GF-D8 (cell line): ENCODE measurements around the gene COLEC12.

ENCODE experiments used
- DNase-seq: peaks from one replicate; lab custom pipeline; 2025; lab: John Stamatoyannopoulos, UW

Gene COLEC12

DNA sequence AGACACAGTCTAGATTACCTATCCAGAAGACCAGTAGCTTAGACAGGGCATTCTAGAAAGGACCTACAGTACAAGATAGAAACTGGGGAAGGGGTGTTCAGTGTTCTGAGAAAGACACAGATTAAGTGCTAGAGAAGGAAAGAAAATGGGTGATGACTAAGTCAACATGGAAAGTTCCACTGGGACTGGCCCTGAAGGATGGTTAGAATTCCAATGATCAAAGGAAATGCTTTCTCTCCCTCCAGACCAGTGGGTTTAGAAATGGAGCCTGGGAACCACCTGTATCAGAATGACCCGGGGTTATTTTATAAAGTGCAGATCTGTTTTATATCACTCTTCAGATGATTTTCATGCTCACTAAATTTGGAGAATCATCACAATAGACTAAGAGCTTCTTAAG is 5.8 kb upstream of the COLEC12 start:
- DNase-seq = no peak

DNA sequence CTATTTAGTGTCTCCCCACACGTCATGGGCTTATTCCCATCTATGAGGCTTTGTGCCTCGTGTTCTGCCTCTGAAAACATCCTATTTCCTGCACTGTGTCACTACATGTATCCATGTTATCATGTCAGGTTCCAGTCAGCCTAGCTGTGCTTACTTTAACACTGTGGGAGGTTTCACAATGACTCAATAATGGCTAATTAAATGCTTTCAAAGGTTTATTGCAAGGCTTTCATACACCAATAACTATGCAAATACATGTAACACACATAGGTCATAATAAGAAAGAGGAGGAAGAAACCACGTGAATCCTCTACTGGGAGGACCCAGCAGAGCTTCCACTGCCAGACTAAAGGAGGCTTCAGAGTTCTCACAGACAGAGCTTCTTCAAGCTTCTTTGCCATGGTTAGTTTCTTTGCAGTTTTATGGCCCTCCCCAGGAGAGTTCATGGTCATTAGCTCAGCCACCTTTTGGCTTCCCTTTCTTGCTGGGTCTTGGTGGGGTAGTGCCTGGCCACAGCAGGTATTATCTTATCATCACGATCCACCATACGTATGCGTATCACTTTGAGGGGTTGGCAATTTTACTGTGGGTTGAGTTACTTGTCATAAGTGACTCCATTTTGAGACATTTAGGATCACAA is 5.1 kb upstream of the COLEC12 start:
- no peak for DNase-seq

DNA sequence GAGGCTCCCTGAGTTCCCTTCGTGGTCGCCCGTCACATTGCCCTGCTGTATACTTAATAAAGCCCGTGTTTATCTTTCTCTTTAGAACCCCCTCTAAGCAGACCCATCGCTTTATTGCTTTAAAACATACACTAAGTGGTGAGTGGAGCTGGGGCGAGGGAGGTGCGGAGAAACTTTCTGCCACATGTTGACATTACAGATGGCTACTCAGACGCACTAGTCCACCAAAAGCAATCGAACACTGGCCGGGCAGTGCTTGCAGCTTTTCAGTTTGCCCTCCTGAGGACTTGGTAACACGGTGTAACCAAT is 859 bp upstream of the COLEC12 start:
- no peak for DNase-seq

DNA sequence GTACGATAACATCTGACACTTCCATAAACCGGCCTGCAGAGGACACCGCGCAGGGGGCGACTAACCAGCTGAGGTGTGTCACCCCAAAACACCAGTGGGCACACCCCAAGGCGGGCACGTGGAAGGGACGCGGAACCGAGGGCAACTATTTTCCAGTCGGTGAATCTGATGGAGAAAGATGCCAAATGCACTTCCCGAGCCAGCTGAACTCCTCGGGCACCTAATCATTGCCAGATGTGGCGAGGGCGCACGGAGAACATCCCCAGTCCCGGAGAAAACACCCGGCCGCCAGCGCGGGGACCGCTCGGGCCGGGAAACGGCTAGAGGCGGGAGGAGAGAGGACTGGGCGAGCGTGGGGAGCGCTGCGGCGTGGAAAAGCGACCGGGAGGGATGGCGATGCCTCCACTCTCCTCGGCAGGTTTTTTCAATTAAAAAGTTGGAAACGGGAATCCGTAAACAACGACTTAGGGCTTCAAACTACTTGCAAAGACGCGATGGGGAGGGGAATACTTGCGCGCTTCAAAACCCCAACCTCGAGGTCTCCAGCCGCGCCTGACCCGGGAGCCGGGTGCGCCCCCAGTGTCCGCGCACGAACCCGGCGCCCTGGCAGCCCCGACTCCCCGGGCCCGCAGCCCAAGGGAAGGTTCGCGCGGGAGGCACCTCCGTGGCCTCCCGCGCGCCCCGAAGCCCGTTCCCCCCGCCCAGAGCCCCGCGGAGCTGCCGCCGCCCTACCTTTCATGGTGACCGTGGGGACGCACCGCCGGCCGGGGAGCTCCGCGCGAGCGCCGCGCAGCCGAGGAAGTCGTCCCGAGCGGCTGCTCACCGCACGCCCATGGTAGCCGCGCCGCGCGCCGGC is 497 bp downstream of the COLEC12 start:
- no peak for DNase-seq

DNA sequence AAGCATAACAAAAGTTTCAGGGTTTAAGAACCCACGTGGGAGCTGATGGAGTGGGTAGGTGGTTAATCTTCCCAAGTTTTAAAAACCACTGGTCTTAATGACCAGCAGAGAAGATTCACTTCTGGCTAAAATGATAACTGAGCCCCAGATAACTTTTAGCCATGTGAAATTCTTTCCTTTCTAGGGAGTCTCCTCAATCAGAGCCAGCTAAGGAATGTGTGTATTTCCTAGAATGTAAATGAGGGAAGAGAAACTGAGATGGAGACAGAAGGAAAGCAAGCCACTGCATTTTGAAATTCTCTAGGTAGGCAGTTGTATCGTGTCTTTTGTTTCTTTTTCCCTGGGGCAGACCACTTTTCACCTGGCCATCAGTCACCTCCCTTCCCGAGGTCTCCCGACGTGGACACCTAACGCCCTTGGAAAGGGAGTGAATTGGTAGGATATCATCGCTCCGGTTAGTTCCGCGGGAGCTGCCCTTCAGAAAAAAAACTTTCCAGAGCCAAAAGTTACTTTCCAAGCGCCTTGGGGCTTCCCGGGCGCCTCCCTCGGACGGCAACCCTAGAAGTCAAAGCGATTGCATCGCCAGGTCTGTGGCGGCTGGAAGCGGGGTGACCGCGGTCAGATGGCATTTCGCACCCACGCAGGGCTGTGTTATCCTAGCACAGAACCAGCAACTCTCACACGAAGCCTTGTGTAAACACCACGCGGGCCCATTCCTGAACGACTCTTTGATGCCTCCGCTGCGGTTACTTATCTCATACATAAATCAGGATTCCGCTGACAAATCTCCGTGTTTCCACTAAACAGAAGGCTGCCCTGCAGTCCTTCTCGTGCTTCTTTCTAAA is 1.3 kb downstream of the COLEC12 start:
- DNase-seq = no peak

DNA sequence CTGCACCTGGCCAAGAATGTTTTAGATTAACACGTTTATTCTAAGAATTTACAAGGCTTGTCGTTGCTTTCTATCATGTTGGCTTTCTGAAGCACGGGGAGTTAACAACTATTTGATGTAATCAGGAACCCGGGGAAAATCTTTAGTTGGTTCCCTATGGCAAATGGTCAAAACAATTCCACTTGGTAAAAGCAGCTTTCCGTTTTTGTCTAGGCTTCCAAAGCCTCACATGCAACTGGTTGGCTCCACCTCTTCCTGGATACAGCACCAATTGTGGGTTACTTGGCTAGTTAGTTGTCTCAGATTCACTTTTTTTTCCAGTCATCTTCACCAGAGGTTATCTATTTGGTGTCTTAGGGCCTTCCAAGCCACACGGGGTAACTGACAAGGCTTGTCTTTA is 2.8 kb downstream of the COLEC12 start:
- no peak for DNase-seq

DNA sequence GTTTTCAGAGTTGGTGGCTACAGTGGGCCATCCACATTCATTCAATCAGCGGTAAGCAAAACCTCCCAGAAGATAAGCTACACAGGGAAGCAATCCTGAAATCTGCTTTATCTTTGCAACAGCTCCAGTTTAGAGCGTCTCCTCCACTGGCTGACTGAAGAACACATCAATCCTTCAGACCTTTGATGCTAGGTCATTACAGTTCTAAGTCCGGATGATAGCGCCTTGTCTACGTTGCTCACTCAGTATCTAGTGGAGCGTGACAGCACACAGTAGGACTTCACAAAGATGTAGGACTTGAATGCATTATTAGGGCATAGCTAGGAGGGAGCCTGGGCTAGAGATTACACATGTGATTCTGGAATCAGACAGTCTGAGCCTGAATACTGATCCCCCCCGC is 5.0 kb downstream of the COLEC12 start:
- DNase-seq = no peak

DNA sequence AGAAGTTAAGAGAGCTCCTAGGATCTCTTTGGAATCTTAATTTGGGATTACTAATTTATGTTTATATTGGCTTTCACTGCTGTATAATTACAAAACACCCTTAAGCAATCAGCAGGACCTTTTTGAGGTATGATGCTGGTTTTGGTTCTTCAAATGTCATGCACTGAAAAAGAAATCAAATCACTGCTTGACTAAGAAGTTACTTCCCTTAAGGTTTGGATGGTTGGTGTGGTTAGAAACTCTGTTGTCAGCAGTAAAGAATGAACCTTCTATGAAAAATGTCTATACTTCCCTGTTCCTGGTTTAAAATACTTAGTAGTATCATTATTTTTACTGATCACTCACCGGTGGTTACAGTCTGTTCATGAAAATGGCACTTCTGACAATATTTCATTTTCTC is 5.5 kb downstream of the COLEC12 start:
- DNase-seq = no peak

DNA sequence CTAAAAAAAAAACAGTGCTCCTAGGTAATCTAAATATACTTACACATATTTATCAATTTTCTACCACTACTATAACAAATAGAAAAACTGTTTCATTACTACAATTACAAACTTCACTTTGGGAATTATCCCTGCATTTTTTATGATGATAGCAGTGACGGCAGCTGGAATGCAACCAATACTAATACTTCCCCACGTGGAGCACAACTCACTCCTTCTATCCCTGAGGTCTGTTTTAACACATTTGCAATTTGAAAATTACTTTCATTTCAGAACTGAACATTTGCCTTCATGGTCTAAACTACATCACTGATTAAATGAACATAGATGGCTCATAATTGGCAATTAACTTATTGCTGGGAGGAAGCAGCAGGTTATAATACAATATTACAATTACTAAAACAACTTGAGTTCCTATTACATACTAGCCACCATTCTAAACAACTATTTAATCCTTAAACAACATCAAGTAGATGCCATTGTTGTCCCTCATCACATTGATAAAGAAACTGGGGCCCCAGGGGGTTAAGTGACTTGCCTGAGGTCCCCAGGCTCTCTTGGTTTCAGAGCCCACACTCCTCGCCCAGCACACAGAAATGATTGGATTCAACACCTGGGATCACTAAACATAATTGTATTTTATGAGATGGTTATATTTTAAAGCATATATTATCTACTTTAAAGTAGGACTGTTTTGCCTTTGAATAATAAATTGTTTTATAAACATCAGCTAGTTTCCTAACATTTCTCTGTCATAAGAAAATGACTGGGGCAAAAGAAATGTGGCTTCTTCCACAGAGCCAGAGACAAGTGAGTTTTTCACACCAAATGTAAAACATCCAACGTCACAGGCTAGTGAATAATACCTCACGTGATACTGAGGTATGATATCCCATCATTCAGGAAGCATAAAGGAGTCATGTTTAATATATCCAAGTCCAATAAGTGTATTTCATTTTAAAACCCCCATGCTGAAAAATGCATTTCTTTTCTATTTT is 6.2 kb downstream of the COLEC12 start:
- DNase-seq = no peak

DNA sequence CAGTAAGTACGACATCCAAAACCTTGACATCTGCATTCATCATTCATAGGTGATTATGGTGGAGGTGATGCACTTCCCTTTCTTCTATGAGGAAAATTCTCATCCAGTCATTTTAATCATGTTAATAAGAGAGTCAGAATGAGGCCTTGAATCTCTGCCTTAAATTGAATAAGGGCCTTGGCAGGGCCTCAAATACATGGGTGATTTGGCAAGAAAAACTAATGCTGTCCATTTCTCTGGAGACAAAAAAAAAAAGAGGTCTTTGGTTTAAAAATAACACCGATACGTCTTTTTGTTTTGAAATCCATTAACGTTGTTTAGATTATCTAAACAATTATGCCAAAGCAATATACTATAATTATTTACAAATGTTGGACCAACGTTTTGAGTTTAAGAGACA is 8.1 kb downstream of the COLEC12 start:
- no peak for DNase-seq

DNA sequence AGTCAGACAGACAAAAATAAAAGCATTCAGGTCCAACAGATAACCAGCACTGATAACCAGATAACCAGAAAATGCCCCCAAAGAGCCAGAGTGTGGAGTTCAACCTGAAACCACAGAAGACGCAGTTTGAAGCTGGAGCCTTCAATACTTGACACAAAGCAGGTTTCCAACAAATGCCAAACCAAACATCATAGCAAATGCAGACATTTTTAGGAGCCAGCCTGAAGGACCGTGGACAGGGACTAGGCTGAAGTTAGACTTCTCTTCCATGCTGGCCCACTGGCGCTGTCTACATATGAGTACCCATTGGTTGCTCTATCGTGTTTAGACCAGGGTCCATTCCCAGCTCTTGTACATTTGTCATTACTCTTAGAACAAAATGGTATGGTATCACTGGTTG is 9.9 kb downstream of the COLEC12 start:
- DNase-seq = no peak

DNA sequence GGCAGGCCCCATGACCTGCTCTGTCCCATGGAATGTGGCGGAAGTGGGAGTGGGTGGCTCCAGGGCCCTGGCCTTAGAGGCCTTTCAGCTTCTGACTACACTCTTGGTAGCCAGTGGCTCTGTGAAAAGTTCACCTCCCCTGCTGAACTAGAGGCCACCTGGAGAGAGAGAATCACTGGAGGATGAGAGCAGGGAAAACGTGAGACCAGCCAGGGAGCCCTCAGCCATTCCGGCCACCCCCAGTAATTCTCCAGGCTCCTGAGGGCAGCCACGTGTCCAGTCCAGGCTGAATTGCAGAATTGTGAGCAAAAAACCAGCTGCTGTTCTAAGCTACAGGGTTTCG is 10.5 kb downstream of the COLEC12 start:
- no peak for DNase-seq

DNA sequence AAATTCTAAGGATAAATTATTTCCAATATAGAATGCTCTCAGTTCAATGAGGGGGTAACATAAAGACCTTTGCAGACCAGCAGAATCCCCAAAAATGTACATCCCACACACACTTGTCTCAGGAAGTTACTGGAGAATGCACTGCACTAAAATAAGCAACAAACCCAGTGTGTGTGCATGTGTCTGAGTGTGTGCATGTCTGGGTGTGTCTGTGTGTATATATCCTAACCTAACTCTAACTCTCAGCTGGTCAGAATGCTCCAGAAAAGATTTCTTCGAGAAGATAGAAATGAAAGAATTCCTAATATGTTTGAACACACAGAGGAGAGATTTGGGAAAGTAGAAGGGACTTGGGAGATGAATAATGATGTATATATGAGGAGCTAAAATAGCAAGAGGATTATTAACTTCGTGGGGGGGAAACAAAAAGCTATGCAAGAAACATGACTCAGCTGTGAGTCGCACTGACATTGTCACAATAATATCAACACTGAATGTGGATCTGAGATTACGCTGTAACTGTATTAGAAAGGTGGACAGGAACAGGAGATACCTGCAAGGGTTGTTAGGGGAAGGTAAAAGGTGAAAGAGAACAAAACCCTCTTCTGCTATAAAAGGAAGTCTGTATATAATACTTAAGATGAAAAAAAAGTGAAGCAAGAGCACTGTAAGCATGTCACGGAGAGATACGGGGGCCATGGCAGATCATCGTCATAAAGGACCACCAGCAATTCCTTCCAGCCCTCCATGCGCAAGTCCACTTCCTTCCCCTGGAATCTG is 11.1 kb downstream of the COLEC12 start:
- no peak for DNase-seq

DNA sequence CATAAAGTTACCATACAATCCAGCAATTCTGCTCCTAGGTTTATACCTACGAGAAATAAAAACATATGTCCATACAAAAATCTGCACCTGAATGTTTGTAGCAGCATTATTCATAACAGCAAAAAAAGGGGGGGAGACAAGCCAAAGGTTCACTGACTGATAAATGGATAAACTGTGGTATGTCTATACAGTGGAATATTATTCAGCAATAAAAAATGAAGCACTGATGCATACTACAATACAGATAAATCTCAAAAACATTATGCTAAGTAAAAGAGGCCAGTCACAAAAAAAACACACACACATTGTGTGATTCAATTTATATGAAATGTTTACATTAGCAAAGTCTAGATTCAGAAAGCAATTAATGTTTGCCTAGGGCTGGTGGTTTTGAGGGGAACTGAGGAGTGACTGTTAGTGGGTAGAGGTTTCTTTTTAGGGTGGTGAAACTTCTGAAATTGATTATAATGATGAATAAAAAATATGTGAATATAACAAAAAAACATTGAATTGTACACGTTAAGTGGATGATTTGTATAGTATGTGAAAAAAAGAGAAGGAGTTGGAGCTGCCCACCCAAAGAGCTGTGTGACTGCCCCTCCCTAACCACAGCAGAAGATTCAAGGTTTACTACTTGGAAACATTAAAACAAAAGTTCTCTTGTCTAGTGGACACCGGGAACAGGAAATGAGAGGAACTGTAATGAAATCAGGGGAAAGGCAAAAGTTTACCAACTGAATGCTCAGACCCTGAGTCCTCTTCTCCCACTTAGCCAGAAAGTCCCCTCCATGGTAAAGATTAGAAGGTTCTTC is 13.4 kb downstream of the COLEC12 start:
- DNase-seq = no peak

DNA sequence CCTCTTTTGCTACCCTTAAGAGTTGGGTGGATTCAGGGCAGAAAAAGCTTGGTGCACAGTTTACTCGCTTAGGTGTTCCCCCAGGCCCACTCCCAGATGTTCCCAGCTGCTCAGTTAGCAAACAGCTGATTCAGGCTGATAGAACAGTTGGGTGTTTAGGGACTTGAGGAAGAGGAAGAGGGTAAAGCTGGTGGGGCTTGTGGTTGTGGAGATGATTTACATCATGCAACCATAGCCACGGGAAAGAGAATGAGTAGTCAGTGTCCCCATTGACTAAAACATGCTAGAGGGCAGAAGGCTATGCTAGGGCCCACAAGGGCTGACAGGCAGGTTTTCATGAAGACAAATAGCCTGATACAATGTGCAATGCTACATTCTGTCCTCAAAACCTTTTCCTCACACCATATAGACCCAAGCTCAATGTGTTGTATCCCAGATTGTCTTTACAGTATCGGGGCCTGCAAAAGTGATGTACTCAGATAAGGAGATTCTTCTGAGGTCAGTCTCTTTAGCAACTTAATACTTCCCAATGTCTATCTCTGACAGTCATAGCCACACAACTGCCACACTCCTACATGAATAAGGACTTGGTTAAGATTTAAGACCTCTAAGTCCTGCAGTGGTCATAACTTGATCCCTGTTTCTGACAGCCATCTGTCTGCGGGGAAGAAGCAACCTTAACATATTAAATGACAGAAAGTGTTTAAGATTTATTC is 15.6 kb downstream of the COLEC12 start:
- peak; percentile 31 for DNase-seq

DNA sequence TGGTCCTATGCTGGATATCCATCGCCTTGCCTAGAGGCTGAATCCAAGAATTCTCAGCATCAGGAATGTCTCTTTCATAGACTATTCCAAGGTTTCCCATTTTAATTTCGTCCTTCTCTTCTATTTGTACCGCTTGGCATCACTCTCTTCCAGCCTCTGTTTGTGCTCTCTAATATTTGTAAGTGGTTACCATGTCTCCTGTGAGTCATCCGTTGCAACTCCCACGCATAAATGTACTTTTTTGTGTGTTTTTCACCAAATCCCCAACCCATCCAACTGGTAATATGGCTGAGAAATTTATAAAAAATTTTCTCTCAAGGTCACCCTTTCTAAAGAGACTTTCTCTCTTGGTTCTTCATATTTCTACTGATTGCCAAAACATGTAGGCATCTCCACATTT is 21.8 kb downstream of the COLEC12 start:
- DNase-seq = no peak

DNA sequence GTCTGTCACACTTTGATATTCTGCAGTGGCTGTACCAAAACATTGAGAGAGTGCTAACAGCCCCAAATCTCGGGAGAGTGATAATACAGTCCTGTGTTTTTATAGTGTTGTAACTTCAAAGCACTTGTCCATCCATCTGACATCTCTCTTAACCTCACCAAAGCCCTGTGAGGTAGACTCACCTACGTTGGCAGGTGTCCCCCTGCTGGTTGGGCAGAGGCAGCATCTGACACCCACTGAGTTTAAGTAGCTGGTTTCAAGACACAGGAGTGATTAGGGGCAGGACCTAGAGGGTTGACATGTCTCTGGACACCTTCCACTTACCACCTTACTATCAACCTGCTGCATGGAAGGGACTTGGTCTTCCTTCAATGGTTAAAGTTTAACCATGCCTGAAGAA is 22.9 kb downstream of the COLEC12 start:
- no peak for DNase-seq

DNA sequence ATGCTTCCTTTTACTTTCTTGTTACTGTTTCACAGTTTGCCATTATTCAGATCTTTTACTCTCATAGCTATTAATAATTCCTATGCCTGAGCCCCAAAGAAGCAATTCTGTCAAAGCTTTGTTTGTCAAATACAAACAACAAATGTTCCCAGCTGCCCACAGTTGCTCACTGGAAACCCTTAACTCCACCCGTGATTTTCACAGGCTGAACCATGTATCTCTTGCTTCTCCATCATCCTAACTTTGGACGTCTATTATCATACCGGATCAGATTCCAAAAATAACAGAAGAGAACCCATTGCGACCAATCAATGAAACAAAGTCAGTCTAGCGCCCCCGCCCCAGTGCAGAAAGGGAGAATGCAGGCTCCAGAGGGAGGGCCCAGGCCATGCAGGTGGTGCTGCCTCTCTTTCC is 24.2 kb downstream of the COLEC12 start:
- no peak for DNase-seq

DNA sequence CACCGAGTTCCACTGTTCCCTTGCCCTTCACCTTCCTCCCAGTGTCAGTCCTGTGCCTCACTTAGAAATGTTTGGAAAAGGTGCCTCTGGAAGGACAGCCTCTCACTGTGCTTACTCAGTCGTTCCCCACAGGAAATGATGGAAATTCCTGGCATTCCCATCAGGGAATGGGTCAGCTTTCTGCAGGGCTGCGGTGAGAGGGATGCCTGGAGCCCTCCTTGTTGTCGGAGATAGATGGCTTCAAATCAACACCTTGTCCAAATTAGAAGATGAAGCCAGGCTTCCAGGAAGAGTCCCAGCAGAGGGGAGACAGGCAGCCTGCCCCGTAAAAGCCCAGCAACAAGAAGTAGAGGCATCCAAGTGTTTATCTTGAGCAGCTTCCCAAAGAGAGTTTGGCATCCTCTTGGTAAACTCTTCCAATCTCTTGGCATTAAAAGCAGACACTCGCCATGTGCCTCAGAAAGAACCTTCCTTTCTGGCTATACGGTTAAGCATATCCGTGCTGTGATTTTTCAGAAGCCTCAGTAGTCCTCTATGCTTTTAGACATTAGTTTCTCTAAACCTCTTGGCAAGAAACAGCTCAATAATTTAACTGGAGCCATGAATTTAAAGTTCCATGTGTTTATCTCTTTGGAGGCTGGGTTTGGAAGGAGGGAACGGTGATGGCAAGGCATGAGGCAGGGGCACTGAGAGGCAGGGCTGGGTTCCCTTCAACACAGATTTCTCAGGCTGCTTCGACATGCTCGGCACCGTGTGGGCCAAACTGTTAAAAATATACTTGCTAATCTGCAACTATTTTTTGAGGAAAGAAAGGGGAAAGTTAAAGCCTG is 25.1 kb downstream of the COLEC12 start:
- DNase-seq = no peak
